GM12878 (cell line): ENCODE results near the gene NOD2. TPM values are rescaled to one million over a fixed set of nuclear protein-coding genes. Genes with fewer than 3 reads are reported as not detected.

Experiments used
- CHD1 ChIP-seq: IDR thresholded peaks from 2 replicates; pipeline ENCODE4 v1.6.1; 2012; ENCODE audit warnings: low read depth, low read length, improper control_type of control experiment
- E2F8 ChIP-seq: fragments of 450-650 bp; IDR thresholded peaks from 2 replicates; pipeline ENCODE4 v1.6.1; 2018; ENCODE audit warnings: mild to moderate bottlenecking, low read depth, moderate library complexity; ENCODE audit not compliant: partially characterized antibody
- ESRRA ChIP-seq: IDR thresholded peaks from 2 replicates; pipeline ENCODE4 v1.6.1; 2012; ENCODE audit warnings: mild to moderate bottlenecking, low read length, improper control_type of control experiment
- FOXK2 ChIP-seq: fragments of 450-650 bp; IDR thresholded peaks from 2 replicates; pipeline ENCODE4 v1.6.1; 2017; ENCODE audit warnings: mild to moderate bottlenecking, moderate library complexity
- GABPA ChIP-seq: IDR thresholded peaks from 2 replicates; pipeline ENCODE4 v1.6.1; 2014; ENCODE audit warnings: antibody characterized with exemption, low read depth, mild to moderate bottlenecking, inconsistent platforms
- HCFC1 ChIP-seq: fragments of 150-350 bp; IDR thresholded peaks from 2 replicates; pipeline ENCODE4 v1.6.1; 2014; ENCODE audit warnings: low read length
- MLLT1 ChIP-seq: fragments of 450-650 bp; IDR thresholded peaks from 2 replicates; pipeline ENCODE4 v1.6.1; 2016; ENCODE audit warnings: mild to moderate bottlenecking
- MTA3 ChIP-seq: IDR thresholded peaks from 2 replicates; pipeline ENCODE4 v1.6.1; 2012; ENCODE audit warnings: low read length, inconsistent platforms, borderline replicate concordance
- NR2C1 ChIP-seq: fragments of 450-650 bp; IDR thresholded peaks from 2 replicates; pipeline ENCODE4 v1.6.1; 2017; ENCODE audit warnings: antibody characterized with exemption, mild to moderate bottlenecking, moderate library complexity
- PKNOX1 ChIP-seq: fragments of 450-650 bp; IDR thresholded peaks from 2 replicates; pipeline ENCODE4 v1.6.1; 2016; ENCODE audit warnings: mild to moderate bottlenecking
- SKIL ChIP-seq: fragments of 450-650 bp; IDR thresholded peaks from 2 replicates; pipeline ENCODE4 v1.6.1; 2017; ENCODE audit warnings: mild to moderate bottlenecking, low read depth, inconsistent platforms; ENCODE audit not compliant: poor library complexity, severe bottlenecking
- USF1 ChIP-seq: IDR thresholded peaks from 2 replicates; pipeline ENCODE4 v1.6.1; 2011; ENCODE audit warnings: borderline replicate concordance, low read depth, mild to moderate bottlenecking, moderate library complexity, mixed read lengths, low read length; ENCODE audit not compliant: insufficient read depth; ENCODE audit errors: extremely low read length
- ZNF207 ChIP-seq: fragments of 450-650 bp; IDR thresholded peaks from 2 replicates; pipeline ENCODE4 v1.6.1; 2014; ENCODE audit warnings: antibody characterized with exemption, mild to moderate bottlenecking, borderline replicate concordance
- ZNF592 ChIP-seq: fragments of 450-650 bp; IDR thresholded peaks from 2 replicates; pipeline ENCODE4 v1.6.1; 2017; ENCODE audit warnings: mild to moderate bottlenecking, moderate library complexity
- polyA plus RNA-seq, 11 experiments: library from polyadenylated mRNA; depleted of rRNA in 4 of 11; unstranded in 6 of 11; stranded (reverse) in 5 of 11; fragments of >200 nt; fragmentation: Nextera tagmentation in 4 of 11; fragmentation: Illumina TruSeq in 1 of 11; extraction: Ambion mirVana in 4 of 11; extraction: Trizol in 1 of 11; gene quantifications; 1 replicate in 1 of 11; 2 replicates in 10 of 11; pipeline versions ENCODE4 v1.2.1 to v1.2.3, GENCODE V29; 2011 to 2016; ENCODE audit warnings: inconsistent platforms in 2 of 11, missing spikeins in 2 of 11, low read depth in 1 of 11
- total RNA-seq, 4 experiments: library from RNA; depleted of rRNA in 3 of 4; stranded (reverse); fragments of >200 nt in 3 of 4; fragmentation: Illumina TruSeq in 1 of 4; extraction: Trizol in 1 of 4; gene quantifications; 2 replicates each; pipeline versions ENCODE4 v1.2.1 to v1.2.3, GENCODE V29; 2013 to 2021

Gene NOD2
- total and polyA plus RNA-seq, 10 of the 15 experiments (the other 5 are each of a cell fraction or from before 2014, with no cell fraction given), result 1.0 to 18.6 (median 6.7) TPM

GRCh38 chr16:50681021-50681885, 12.2 kb upstream of the NOD2 start, which contains the start of gene SNX20 (continued):
- no peak for TF ChIP-seq USF1
- TF ChIP-seq E2F8, result no peak
- TF ChIP-seq HCFC1, result no peak
- TF ChIP-seq MTA3, result no peak
- no peak for TF ChIP-seq PKNOX1
- 0 out of 2 replicates have a peak, but pooled peaks have one; percentile 67 for TF ChIP-seq CHD1
- TF ChIP-seq SKIL, result no peak
- TF ChIP-seq ZNF207, result no peak
- no peak for TF ChIP-seq ESRRA
- TF ChIP-seq GABPA, result no peak
- no peak for TF ChIP-seq ZNF592
- peak; percentile 68 for TF ChIP-seq MLLT1
- no peak; the same call in 1 of the 2 replicates for TF ChIP-seq FOXK2
- TF ChIP-seq NR2C1, result peak; percentile 45; the same call in 1 of the 2 replicates
